HCT116 (cell line): ENCODE results near the gene DNAJC6.

Experiments
- CEBPB ChIP-seq: IDR thresholded peaks from 2 replicates; pipeline ENCODE4 v1.6.1; 2012; ENCODE audit warnings: low read depth
- CTCF ChIP-seq, 3 experiments: fragments of 200-600 bp in 1 of 3; sonication (generic) in 1 of 3; IDR thresholded peaks in 2 of 3; conservative IDR thresholded peaks in 1 of 3; 2 replicates each; pipeline ENCODE4 v1.5.1; 2012 to 2017; ENCODE audit warnings: low read depth in 2 of 3, low read length in 2 of 3, antibody characterized with exemption in 1 of 3, borderline replicate concordance in 1 of 3, control low read depth in 1 of 3, mild to moderate bottlenecking in 1 of 3, mixed read lengths in 1 of 3, mixed run types in 1 of 3, moderate library complexity in 1 of 3; ENCODE audit not compliant: insufficient read depth in 1 of 3
- ELF1 ChIP-seq: IDR thresholded peaks from 2 replicates; pipeline ENCODE4 v1.6.1; 2012; ENCODE audit warnings: low read depth, borderline replicate concordance
- EZH2 ChIP-seq: fragments of 200-600 bp; sonication (generic); IDR thresholded peaks from 2 replicates; pipeline ENCODE4 v1.6.1; 2017; ENCODE audit warnings: antibody characterized with exemption, mixed run types
- EZH2phosphoT487 ChIP-seq: fragments of 200-600 bp; IDR thresholded peaks from 2 replicates; pipeline ENCODE4 v1.6.1; 2018; ENCODE audit warnings: antibody characterized with exemption, borderline replicate concordance
- FOSL1 ChIP-seq: IDR thresholded peaks from 2 replicates; pipeline ENCODE4 v1.6.1; 2012; ENCODE audit warnings: low read depth
- JUND ChIP-seq: IDR thresholded peaks from 2 replicates; pipeline ENCODE4 v1.6.1; 2012
- MAX ChIP-seq: IDR thresholded peaks from 2 replicates; pipeline ENCODE4 v1.6.1; 2012
- POLR2A ChIP-seq: IDR thresholded peaks from 2 replicates; pipeline ENCODE4 v1.7.0; 2011; ENCODE audit warnings: borderline replicate concordance; ENCODE audit not compliant: insufficient read depth, insufficient read length; ENCODE audit errors: extremely low read depth
- POLR2AphosphoS5 ChIP-seq: IDR thresholded peaks from 2 replicates; pipeline ENCODE4 v1.6.1; 2011; ENCODE audit warnings: mild to moderate bottlenecking, low read depth, low read length, moderate library complexity
- RAD21 ChIP-seq: IDR thresholded peaks from 2 replicates; pipeline ENCODE4 v1.6.1; 2012; ENCODE audit warnings: low read depth, mild to moderate bottlenecking
- SP1 ChIP-seq: IDR thresholded peaks from 2 replicates; pipeline ENCODE4 v1.6.1; 2012; ENCODE audit warnings: low read depth
- ZFX ChIP-seq: fragments of 450-650 bp; IDR thresholded peaks from 2 replicates; pipeline ENCODE4 v1.6.1; 2017
- ZNF274 ChIP-seq: fragments of 200-500 bp; sonication (Bioruptor generic); IDR thresholded peaks from 2 replicates; pipeline ENCODE4 v1.6.1; 2014; ENCODE audit warnings: mild to moderate bottlenecking, low read depth, low read length, inconsistent platforms

- no peak for TF ChIP-seq POLR2A
- no peak for TF ChIP-seq ELF1
- TF ChIP-seq JUND, result no peak
- TF ChIP-seq MAX, result no peak
- TF ChIP-seq SP1, result no peak
- no peak for TF ChIP-seq POLR2AphosphoS5
- no peak for TF ChIP-seq ZFX
- TF ChIP-seq CTCF (IDR thresholded peaks at IDR 0.05 in 2 of 3, conservative IDR thresholded peaks at IDR 0.05 in 1 of 3; ENCODE audit: borderline replicate concordance in 1 of 3, insufficient read depth in 1 of 3, low read depth in 2 of 3, low read length in 2 of 3), result no peak
- no peak for TF ChIP-seq ZNF274
- TF ChIP-seq EZH2phosphoT487, result no peak
- no peak for TF ChIP-seq RAD21
- TF ChIP-seq FOSL1, result no peak
- TF ChIP-seq EZH2, result no peak
- TF ChIP-seq CEBPB, result no peak
These were observed 92.3 kb downstream of the DNAJC6 start for GRCh38 chr1:65401612-65402011.
